Measurements from ENCODE around the gene ZBTB20. TPM values are rescaled to one million over a fixed set of nuclear protein-coding genes. Genes with fewer than 3 reads are reported as not detected.

The ZBTB20 gene
- total RNA-seq, 1 donor from 2014 or later: 23.5 TPM

- no peak overlapping the region for H3K9ac ChIP-seq (ENCODE audit: low read depth in 1 of 3, low read length in 3 of 3)
- H3K27ac ChIP-seq (ENCODE audit: low read depth, low read length): no peak overlapping the region
- no peaks in the 10 kb centered on the region for H3K4me1 ChIP-seq (ENCODE audit: control insufficient read depth in 3 of 3, insufficient read depth in 3 of 3, low read length in 3 of 3)
- no peaks in the 10 kb centered on the region for H3K36me3 ChIP-seq (ENCODE audit: control insufficient read depth in 3 of 3, insufficient read depth in 3 of 3, low read length in 3 of 3)
- no peak overlapping the region for H3K4me3 ChIP-seq (ENCODE audit: low read length in 3 of 3)
- H3K27me3 ChIP-seq (ENCODE audit: control insufficient read depth in 3 of 3, insufficient read depth in 3 of 3, low read length in 3 of 3): no peaks in the 10 kb centered on the region
- no peaks in the 10 kb centered on the region for H3K9me3 ChIP-seq (ENCODE audit: control insufficient read depth in 3 of 3, low read length in 3 of 3)
Observed at GRCh38 chr3:114790752-114791151, 356.3 kb downstream of the ZBTB20 start.

GRCh38 chr3:114789803-114790202, 357.3 kb downstream of the ZBTB20 start:
- H3K4me1 ChIP-seq (ENCODE audit: control insufficient read depth in 3 of 3, insufficient read depth in 3 of 3, low read length in 3 of 3): no peaks in the 10 kb centered on the region
- H3K27me3 ChIP-seq (ENCODE audit: control insufficient read depth in 3 of 3, insufficient read depth in 3 of 3, low read length in 3 of 3): no peaks in the 10 kb centered on the region
- no peak overlapping the region for H3K9ac ChIP-seq (ENCODE audit: low read depth in 1 of 3, low read length in 3 of 3)
- no peak overlapping the region for H3K27ac ChIP-seq (ENCODE audit: low read depth, low read length)
- no peaks in the 10 kb centered on the region for H3K36me3 ChIP-seq (ENCODE audit: control insufficient read depth in 3 of 3, insufficient read depth in 3 of 3, low read length in 3 of 3)
- H3K9me3 ChIP-seq (ENCODE audit: control insufficient read depth in 3 of 3, low read length in 3 of 3): no peaks in the 10 kb centered on the region
- H3K4me3 ChIP-seq (ENCODE audit: low read length in 3 of 3): no peak overlapping the region

GRCh38 chr3:114775395-114775794, 371.7 kb downstream of the ZBTB20 start:
- H3K4me1 ChIP-seq (ENCODE audit: control insufficient read depth in 3 of 3, insufficient read depth in 3 of 3, low read length in 3 of 3): no peaks in the 10 kb centered on the region

GRCh38 chr3:114770874-114771273, 376.2 kb downstream of the ZBTB20 start:
- Histone ChIP-seq H3K4me3 (ENCODE audit: low read length in 3 of 3) (no peak overlapping the region), H3K9ac (ENCODE audit: low read depth in 1 of 3, low read length in 3 of 3) (no peak overlapping the region), H3K9me3 (ENCODE audit: control insufficient read depth in 3 of 3, low read length in 3 of 3) (no peaks in the 10 kb centered on the region), H3K36me3 (ENCODE audit: control insufficient read depth in 3 of 3, insufficient read depth in 3 of 3, low read length in 3 of 3) (no peaks in the 10 kb centered on the region), H3K27ac (ENCODE audit: low read depth, low read length) (no peak overlapping the region), H3K27me3 (ENCODE audit: control insufficient read depth in 3 of 3, insufficient read depth in 3 of 3, low read length in 3 of 3) (no peaks in the 10 kb centered on the region), H3K4me1 (ENCODE audit: control insufficient read depth in 3 of 3, insufficient read depth in 3 of 3, low read length in 3 of 3) (no peaks in the 10 kb centered on the region)

More at GRCh38 chr3:114775395-114775794, 371.7 kb downstream of the ZBTB20 start:
- Histone ChIP-seq H3K9me3 (ENCODE audit: control insufficient read depth in 3 of 3, low read length in 3 of 3) (no peaks in the 10 kb centered on the region), H3K27me3 (ENCODE audit: control insufficient read depth in 3 of 3, insufficient read depth in 3 of 3, low read length in 3 of 3) (no peaks in the 10 kb centered on the region), H3K27ac (ENCODE audit: low read depth, low read length) (no peak overlapping the region), H3K9ac (ENCODE audit: low read depth in 1 of 3, low read length in 3 of 3) (no peak overlapping the region), H3K4me3 (ENCODE audit: low read length in 3 of 3) (no peak overlapping the region), H3K36me3 (ENCODE audit: control insufficient read depth in 3 of 3, insufficient read depth in 3 of 3, low read length in 3 of 3) (no peaks in the 10 kb centered on the region)

- H3K9ac ChIP-seq (ENCODE audit: low read depth in 1 of 3, low read length in 3 of 3): no peak overlapping the region
- no peak overlapping the region for H3K27ac ChIP-seq (ENCODE audit: low read depth, low read length)
- no peaks in the 10 kb centered on the region for H3K36me3 ChIP-seq (ENCODE audit: control insufficient read depth in 3 of 3, insufficient read depth in 3 of 3, low read length in 3 of 3)
- no peaks in the 10 kb centered on the region for H3K9me3 ChIP-seq (ENCODE audit: control insufficient read depth in 3 of 3, low read length in 3 of 3)
- peaks cover 2 to 11% (median 6%) of the 10 kb centered on the region in 3 donors for H3K4me1 ChIP-seq (ENCODE audit: control insufficient read depth in 3 of 3, insufficient read depth in 3 of 3, low read length in 3 of 3)
- H3K27me3 ChIP-seq (ENCODE audit: control insufficient read depth in 3 of 3, insufficient read depth in 3 of 3, low read length in 3 of 3): no peaks in the 10 kb centered on the region
- no peak overlapping the region for H3K4me3 ChIP-seq (ENCODE audit: low read length in 3 of 3)
Observed at GRCh38 chr3:114764056-114764492, 383.0 kb downstream of the ZBTB20 start.

GRCh38 chr3:114762144-114762543, 384.9 kb downstream of the ZBTB20 start:
- H3K9me3 ChIP-seq (ENCODE audit: control insufficient read depth in 3 of 3, low read length in 3 of 3): no peaks in the 10 kb centered on the region
- H3K27ac ChIP-seq (ENCODE audit: low read depth, low read length): no peak overlapping the region
- no peaks in the 10 kb centered on the region for H3K36me3 ChIP-seq (ENCODE audit: control insufficient read depth in 3 of 3, insufficient read depth in 3 of 3, low read length in 3 of 3)
- H3K9ac ChIP-seq (ENCODE audit: low read depth in 1 of 3, low read length in 3 of 3): no peak overlapping the region
- no peak overlapping the region for H3K4me3 ChIP-seq (ENCODE audit: low read length in 3 of 3)
- no peaks in the 10 kb centered on the region for H3K27me3 ChIP-seq (ENCODE audit: control insufficient read depth in 3 of 3, insufficient read depth in 3 of 3, low read length in 3 of 3)
- H3K4me1 ChIP-seq (ENCODE audit: control insufficient read depth in 3 of 3, insufficient read depth in 3 of 3, low read length in 3 of 3): peaks cover 2 to 15% (median 6%) of the 10 kb centered on the region in 3 donors

GRCh38 chr3:114760679-114761078, 386.4 kb downstream of the ZBTB20 start:
- H3K4me1 ChIP-seq (ENCODE audit: control insufficient read depth in 3 of 3, insufficient read depth in 3 of 3, low read length in 3 of 3): peaks cover 2 to 15% (median 6%) of the 10 kb centered on the region in 3 donors
- no peak overlapping the region for H3K4me3 ChIP-seq (ENCODE audit: low read length in 3 of 3)
- H3K27me3 ChIP-seq (ENCODE audit: control insufficient read depth in 3 of 3, insufficient read depth in 3 of 3, low read length in 3 of 3): no peaks in the 10 kb centered on the region
- no peak overlapping the region for H3K27ac ChIP-seq (ENCODE audit: low read depth, low read length)
- H3K9me3 ChIP-seq (ENCODE audit: control insufficient read depth in 3 of 3, low read length in 3 of 3): no peaks in the 10 kb centered on the region
- no peaks in the 10 kb centered on the region for H3K36me3 ChIP-seq (ENCODE audit: control insufficient read depth in 3 of 3, insufficient read depth in 3 of 3, low read length in 3 of 3)
- H3K9ac ChIP-seq (ENCODE audit: low read depth in 1 of 3, low read length in 3 of 3): no peak overlapping the region

GRCh38 chr3:114758831-114759699, 388.0 kb downstream of the ZBTB20 start:
- Histone ChIP-seq H3K27me3 (ENCODE audit: control insufficient read depth in 3 of 3, insufficient read depth in 3 of 3, low read length in 3 of 3) (no peaks in the 10 kb centered on the region), H3K36me3 (ENCODE audit: control insufficient read depth in 3 of 3, insufficient read depth in 3 of 3, low read length in 3 of 3) (no peaks in the 10 kb centered on the region), H3K9me3 (ENCODE audit: control insufficient read depth in 3 of 3, low read length in 3 of 3) (no peaks in the 10 kb centered on the region), H3K4me1 (ENCODE audit: control insufficient read depth in 3 of 3, insufficient read depth in 3 of 3, low read length in 3 of 3) (peaks cover 0 to 11% (median 3%) of the 10 kb centered on the region in 3 donors), H3K9ac (ENCODE audit: low read depth in 1 of 3, low read length in 3 of 3) (peak overlapping the region; percentile 10 to 57 (median 47)), H3K4me3 (ENCODE audit: low read length in 3 of 3) (peak overlapping the region; percentile 23 to 59 (median 50)), H3K27ac (ENCODE audit: low read depth, low read length) (peak overlapping the region; percentile 58)

- Histone ChIP-seq H3K9me3 (ENCODE audit: control insufficient read depth in 3 of 3, low read length in 3 of 3) (no peaks in the 10 kb centered on the region), H3K9ac (ENCODE audit: low read depth in 1 of 3, low read length in 3 of 3) (no peak overlapping the region), H3K27ac (ENCODE audit: low read depth, low read length) (no peak overlapping the region), H3K4me3 (ENCODE audit: low read length in 3 of 3) (peak overlapping the region in 1 of 3 donors; percentile 28), H3K4me1 (ENCODE audit: control insufficient read depth in 3 of 3, insufficient read depth in 3 of 3, low read length in 3 of 3) (peaks cover 0 to 11% (median 3%) of the 10 kb centered on the region in 3 donors), H3K36me3 (ENCODE audit: control insufficient read depth in 3 of 3, insufficient read depth in 3 of 3, low read length in 3 of 3) (no peaks in the 10 kb centered on the region), H3K27me3 (ENCODE audit: control insufficient read depth in 3 of 3, insufficient read depth in 3 of 3, low read length in 3 of 3) (no peaks in the 10 kb centered on the region)
Observed at GRCh38 chr3:114756506-114757279, 390.4 kb downstream of the ZBTB20 start.

GRCh38 chr3:114746502-114746901, 400.6 kb downstream of the ZBTB20 start:
- Histone ChIP-seq H3K27ac (ENCODE audit: low read depth, low read length) (peak overlapping the region; percentile 32), H3K36me3 (ENCODE audit: control insufficient read depth in 3 of 3, insufficient read depth in 3 of 3, low read length in 3 of 3) (no peaks in the 10 kb centered on the region), H3K4me3 (ENCODE audit: low read length in 3 of 3) (peak overlapping the region in 1 of 3 donors; percentile 46), H3K27me3 (ENCODE audit: control insufficient read depth in 3 of 3, insufficient read depth in 3 of 3, low read length in 3 of 3) (no peaks in the 10 kb centered on the region), H3K9ac (ENCODE audit: low read depth in 1 of 3, low read length in 3 of 3) (peak overlapping the region in 1 of 3 donors; percentile 60), H3K4me1 (ENCODE audit: control insufficient read depth in 3 of 3, insufficient read depth in 3 of 3, low read length in 3 of 3) (peaks cover 0 to 4% (median 0%) of the 10 kb centered on the region in 3 donors), H3K9me3 (ENCODE audit: control insufficient read depth in 3 of 3, low read length in 3 of 3) (no peaks in the 10 kb centered on the region)
